Mesenteric fat pad (tissue), 1 donor: Measurements from ENCODE around the gene SCPEP1. TPM values are rescaled to one million over a fixed set of nuclear protein-coding genes. Genes with fewer than 3 reads are reported as not detected.

Experiments used
- DNase-seq: peaks from one replicate; pipeline ENCODE4 v3.0.0-alpha.2; 2020; ENCODE audit warnings: low spot score
- total RNA-seq: library from RNA; stranded (reverse); fragmentation: NEBNext Ultra II Directional; extraction: Animal tissue kit (Norgen Biotek cat#: 25700); gene quantifications from one replicate; pipeline ENCODE4 v1.2.1, GENCODE V29; 2021
- donor health status: DM: yes; HTN: yes; CAD: no.

The SCPEP1 gene
- total RNA-seq, 1 donor from 2014 or later, result 99.4 TPM

DNA sequence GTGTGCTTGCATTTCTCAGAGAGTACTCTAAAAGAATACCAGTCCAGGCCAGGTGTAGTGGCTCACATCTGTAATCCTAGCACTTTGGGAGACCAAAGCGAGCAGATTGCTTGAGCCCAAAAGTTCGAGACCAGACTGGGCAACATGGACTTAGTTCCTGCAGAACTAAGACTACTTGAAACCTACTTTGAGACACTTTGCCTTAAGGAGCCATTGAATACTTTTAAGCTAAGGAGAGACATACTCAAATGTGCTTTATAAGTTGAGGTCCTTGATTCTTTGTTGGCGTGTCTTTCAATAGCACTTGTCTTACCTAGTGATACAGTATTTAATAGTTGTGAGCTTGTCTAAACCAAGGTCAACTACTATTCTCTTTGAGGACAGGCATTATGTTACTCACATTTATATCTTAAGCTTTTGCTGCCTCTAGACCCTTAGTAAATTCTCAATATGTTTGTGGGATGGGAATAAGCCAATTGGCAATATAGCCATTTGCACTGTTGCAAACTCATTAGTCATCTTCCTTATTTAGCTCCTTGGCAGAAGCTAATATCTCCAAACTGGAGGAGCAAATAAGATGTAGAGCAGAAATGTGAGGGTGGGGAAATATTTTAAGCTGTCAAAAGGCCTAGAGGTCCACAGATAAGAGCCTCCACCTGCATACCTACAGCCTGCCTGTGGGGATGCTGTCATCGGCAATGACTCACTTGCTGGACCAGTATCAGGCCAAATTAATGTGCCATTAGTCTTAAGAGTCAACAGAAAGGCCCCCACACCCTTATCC lies 16.3 kb downstream of the SCPEP1 start:
- no peak for DNase-seq

DNA sequence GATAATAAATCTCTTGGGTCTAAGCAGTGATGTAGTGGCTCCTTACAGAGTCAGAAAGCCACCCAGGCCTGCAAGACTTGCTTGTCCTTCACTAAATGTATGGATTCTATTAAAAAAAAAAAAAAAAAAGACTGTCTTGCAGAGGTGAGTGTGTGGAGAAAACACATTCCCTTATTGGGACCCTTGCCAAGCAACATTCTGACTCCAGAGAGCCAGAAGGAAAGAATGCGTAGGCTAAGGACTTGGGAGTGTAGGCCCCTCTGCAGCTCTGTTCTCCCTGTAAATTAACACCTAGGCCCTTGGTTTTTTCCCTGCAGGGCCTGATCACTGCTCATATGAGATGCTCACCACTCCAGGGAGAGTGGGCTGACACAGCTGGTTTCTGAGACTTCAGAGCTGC lies 17.8 kb downstream of the SCPEP1 start:
- DNase-seq, result no peak

DNA sequence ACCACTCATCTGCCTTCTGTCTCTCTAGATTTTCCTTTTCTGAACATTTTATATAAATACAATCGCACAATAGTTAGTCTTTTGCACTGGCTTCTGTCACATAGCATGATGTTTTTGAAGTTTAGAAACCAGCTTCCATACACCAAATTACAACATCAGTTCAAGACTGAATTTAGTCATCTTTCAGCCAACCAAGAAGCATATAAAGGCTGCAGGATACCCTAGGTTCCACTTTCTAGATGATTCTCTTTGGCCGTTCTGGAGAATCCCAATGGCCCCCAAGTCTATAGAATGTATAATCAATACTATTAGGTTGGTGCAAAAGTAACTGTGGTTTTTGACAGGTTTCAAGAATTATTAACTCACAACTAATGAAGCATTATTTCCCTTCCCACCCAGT lies 19.4 kb downstream of the SCPEP1 start:
- no peak for DNase-seq

DNA sequence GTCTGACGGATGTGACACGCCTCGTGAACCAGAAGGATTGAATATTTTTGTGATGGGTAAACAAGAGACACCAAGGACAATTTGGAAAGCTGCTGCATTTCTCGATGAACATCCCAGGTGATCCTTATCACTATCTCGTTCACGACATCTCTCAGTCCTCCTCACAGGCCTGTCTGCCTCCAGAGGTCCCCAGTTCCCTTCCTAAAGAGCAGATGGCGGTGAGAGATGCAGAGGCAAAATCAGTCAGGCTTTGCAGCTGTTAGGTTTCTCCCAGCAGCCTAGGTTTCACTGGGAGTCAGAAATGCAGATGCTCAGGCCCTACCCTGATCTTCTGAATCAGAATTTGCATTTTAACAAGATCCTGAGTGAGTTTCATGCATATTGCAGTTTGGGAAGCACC lies 23.6 kb downstream of the SCPEP1 start:
- DNase-seq, result no peak

DNA sequence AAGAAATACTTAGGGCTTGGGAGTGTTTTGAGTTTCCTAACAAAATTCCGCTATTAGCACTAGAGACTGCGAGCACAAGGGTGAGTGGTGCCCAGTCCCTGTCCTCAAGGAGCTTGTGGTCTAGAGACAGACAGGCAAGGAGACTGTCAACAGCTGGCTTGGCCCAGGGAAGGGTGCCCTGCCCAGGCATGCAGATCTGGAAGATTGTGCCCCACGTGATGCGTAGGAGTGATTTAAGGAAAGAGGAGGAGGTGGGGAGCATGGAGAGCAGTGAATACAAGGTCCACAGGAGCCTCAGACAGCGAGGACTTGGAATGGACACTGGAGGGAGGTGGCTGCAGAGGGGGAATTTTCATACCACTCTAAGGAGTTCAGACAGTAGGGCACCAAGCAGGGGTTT lies 25.0 kb downstream of the SCPEP1 start:
- no peak for DNase-seq

DNA sequence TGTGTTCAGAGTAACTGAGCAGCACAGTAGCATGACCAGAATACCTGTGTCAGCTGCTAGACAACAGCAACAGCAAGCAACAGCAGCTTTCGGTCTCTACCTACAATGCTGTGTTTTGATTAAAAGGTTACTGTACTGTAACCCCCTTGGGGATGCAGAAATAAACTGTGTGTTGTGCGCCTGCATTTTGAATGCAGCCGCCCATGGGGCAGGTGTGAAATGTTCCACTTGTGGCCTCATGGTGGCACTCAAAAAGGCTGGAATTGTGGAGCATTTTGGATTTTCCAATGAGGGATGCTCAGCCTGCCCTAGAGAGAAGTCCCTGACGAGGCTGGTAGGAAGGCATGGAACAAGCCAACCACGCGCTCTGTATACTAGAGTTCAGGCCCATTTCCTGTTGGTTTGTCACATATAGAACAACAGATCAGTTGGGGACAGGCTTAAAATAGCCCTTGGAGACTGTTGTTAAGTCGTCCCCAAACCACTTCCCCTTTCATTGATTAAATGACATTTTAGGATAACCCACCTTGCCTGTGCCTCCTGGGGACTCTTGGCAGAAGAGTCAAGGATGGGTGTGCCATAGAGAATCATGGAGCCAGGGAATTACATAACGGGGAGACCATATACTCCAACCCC lies 27.1 kb downstream of the SCPEP1 start:
- no peak for DNase-seq

DNA sequence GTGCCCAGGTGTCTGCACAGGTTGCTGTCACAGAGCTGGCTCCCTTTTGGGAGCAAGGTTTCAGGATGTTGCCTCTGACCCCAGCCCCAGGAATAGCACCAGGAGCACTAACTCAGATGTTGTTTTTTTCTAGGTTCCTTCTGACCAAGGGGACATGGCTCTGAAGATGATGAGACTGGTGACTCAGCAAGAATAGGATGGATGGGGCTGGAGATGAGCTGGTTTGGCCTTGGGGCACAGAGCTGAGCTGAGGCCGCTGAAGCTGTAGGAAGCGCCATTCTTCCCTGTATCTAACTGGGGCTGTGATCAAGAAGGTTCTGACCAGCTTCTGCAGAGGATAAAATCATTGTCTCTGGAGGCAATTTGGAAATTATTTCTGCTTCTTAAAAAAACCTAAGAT lies 28.1 kb downstream of the SCPEP1 start:
- no peak for DNase-seq

DNA sequence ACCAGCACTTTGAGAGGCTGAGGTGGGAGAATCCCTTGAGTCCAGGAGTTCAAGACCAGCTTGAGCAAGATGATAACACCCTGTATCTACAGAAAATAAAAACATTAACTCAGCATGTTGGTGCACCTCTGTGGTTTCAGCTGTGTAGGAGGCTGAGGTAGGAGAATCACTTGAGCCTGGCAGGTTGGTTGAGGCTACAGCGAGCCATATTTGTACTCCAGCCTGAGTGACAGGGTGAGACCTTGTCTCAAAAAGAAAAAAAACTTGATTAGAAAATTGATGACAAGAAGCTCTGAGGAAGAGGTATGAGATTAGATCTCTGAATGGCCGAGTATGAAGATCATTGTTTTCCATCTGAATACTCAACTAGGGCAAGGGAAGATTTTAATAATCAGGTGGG lies 31.0 kb downstream of the SCPEP1 start:
- no peak for DNase-seq

DNA sequence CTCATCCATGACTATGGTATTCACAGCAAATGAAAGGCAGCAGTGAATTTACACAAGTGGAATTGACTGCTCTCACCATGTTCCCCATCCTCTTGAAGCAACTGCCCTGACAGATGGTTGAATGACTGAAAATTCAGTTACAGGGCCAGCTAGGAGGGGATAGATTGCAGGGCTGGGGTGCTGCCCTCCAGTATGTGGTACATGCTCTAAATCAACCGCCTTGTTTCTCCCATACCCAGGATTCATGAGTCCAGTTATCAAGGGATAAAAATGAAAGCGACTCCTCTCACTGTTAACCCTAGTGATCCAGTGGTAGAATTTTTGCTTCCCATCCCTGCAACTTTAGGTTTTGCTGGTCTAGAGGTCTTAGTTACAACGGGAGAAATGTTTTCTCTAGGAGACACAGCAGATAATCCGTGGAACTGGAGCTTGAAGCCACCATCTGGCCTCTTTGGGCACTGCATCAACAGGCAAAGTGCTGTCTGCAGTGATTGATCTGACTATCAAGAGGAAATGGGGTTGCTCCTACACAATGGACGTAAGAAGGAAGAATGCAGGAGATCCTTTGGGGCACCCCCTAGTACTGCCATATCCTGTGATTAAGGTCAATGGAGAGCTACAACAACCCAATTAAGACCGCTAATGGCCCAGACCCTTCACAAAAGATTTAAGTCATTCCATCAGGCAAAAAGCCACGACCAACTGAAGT lies 32.0 kb downstream of the SCPEP1 start:
- no peak for DNase-seq

DNA sequence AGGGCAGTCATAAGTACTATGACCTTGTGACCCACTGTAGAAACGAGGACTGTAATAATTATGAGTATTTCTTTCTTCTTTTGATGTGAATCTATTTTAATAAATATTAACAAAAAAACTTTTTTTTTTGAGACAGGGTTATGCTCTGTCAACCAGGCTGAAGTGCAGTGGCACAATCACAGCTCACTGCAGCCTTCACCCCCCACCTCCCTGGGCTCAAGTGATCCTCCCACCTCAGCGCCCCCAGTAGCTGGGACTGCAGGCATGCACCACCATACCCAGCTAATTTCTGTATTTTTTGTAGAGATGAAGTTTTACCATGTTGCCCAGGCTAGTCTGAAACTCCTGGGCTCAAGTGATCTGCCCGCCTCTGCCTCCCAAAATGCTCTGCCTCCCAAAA lies 32.6 kb downstream of the SCPEP1 start:
- no peak for DNase-seq

DNA sequence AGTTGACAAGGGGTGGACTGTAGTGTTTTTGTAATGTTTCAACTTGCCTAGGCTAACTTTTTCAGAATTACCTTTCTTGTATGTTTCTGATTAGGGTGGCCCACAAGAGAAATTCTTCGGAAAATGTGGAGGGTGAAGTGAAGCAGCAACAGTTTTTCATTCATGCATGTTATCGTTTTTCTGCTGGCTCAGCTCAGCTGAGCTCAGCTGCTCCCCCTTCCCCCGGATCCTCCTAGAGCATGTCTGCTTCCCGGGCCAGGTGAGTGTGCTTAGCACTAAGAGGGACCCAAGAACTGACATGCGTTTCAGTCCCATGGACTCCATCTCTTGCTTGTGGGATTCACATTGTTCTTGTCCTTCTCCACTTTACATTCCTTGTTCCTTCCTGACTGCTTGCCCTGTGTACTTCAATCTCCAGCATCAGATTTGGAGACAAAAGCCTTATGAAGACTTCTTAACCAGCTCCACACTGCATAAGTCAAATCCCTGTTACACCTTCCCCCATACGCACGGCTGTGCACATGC lies 33.6 kb downstream of the SCPEP1 start:
- no peak for DNase-seq

DNA sequence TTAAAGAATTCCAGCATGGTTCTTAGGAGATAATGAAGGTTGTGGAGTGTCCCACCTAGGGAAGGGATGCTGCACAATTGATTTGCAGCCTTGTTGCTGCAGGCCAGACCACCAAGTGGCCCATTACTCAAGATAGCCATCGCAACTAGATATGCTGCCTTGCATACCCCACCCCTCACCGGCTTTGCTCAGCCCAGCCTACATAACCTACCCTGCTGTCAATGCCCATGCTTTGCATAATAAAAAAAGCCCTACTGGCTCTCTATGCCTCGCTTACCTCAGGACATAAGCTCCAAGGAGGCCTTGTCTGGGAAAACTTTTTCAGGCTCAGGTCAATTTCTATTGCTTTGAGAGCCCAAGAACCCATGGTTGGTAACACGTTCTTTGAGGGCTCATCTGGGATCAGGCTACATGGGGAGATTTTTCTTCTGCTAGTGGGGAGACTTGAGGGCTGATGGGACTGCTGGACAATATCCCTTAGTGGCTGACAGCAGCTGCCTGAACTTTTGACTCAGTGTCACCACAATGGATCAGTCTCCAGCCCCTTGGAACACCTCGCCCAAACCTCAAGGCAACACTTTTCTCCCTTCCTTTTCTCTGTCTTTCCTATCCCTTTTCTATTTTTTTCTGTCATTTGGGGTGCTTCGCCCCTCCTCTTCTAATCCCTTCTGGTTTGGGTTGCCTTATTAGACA lies 38.3 kb downstream of the SCPEP1 start:
- no peak for DNase-seq

DNA sequence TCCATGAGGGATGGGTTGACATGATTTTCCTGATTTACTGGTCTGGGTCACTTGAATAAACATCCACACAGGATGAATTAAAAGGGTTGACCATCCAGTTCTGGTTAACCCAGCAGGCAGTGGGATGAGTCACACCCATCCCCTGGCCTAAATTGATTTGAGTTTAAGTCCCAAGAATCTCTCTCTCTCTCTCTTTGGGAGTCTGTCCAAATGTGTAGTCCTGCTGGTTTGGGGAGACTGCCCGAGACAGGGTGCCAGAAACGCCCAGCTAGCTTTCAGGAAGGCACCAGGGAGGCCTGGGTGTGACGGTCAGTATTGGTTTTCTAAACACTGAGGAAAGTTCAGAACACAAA lies 38.8 kb downstream of the SCPEP1 start:
- no peak for DNase-seq

DNA sequence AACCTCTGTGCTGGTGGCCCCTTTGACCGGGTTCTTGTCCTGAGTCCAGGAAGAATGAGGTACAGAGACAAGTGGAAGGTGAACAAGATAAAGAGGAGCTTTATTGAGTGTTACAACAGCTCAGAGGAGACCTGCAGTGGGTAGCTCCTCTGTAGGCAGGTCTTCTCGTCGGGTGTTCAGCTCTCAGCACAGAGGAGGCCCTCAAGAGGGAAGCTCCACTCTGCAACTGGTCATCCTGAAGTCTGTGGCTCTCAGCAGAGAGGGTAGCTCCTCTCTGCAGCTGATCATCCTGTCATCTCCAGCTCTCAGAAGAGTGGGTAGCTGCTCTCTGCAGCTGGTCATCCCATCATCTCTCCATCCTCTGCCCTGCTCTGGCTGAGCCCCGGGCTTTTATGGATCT lies 39.7 kb downstream of the SCPEP1 start:
- DNase-seq, result no peak

DNA sequence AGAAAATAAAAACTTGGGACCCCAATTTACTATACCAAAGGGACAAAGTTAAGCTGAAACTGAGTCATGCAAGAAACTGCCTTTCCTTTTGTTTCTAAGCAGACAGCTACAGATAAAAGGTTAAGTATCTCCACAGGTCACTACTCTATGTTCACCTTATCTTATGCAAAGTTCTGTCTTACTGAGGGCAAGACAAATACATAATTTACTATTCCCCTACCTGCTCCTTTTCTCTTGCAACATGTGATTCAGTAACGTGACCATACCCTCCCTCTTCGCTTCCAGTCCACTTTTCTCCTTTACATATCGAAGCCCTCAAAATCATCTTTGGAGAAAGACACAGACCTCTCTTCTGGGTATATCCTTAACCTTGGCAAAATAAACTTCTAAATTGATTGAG lies 42.3 kb downstream of the SCPEP1 start:
- DNase-seq, result no peak

DNA sequence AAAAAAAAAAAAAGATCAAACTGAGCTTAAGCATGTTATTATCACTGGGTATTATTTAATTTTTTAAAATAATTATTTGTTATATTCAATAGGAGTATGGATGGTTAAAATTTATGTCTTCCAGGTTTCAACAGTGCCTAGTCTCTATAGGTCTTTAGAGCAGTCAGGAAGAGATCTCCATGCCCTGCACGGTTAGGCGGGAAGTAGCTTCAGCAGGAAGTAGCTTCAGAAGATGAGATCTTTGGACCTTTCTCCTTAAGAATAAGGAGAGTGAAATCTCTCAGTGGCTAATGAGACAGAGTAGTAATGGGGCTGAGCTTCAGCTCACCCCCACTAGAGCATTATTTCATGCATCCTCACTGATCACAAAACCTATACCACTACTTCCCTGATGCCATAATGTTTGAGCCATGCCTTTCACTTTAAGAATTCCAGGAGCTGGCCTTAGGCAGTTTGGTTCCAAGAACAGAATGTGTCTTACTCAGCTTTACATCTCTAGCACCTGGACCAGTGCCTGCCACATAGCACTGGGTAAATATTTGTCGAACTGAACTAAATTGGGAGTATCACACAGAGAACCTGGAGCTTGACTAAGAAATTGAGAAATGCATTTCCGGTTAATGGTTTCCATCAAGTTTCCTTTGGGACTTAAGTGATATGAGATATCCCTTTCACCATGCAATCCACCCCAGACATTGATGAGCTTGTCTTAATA lies 43.5 kb downstream of the SCPEP1 start:
- DNase-seq, result no peak

DNA sequence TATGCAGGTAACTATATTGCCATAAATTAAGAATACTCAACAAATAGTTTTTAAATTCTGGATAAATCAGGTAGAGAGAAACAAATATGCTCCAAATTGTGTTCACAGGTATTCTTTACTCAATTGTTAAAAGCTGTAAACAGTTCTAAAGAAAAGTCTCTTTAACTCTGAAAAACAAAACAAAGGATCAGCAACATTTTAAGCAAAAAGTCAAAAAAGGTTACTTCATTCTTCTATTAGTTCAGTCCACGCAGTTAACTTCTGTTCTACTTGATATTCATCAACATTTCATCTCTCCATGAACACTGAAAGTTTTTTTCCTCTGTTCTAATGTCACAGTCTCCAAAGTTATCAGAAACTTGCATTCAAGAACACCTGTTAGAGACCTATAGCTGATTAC lies 47.9 kb downstream of the SCPEP1 start:
- no peak for DNase-seq

DNA sequence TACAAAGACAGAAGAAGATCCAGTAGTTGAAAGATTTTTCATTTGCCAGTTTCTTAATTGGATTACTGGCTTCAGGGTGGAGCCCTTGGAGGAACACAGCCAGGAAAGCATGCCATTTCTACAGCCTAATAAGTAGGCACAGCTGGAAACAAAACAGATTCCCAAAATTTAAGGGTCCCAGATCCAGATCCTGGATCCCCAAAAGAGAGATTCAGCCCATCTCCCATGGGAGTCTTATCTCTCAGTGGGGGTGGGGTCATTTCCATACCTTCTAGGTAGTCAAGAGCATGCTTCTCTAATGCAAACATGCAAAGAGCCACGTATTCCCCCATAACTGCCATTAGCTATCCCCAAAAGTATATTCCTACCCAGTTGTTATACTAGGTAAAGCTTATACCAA lies 49.9 kb downstream of the SCPEP1 start:
- DNase-seq, result no peak

DNA sequence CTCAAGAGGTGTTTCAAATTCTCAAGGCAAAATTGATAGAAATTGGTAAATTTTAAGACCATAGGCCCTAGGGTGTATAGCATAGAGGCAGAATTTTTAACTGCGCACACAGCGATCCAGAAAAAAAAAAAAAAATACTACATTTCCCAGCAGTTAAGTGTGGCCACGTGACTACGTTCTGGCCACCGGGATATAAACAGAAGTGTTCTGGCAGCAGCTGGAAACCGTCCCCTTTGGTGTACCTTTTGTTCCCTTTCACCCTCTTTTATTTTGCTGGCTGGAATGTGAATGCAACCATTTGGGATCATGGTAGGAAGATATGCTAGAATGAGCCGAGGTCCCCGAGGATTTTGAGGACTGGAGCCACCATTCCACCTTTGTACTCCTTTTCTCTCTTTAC lies 54.4 kb downstream of the SCPEP1 start:
- no peak for DNase-seq

DNA sequence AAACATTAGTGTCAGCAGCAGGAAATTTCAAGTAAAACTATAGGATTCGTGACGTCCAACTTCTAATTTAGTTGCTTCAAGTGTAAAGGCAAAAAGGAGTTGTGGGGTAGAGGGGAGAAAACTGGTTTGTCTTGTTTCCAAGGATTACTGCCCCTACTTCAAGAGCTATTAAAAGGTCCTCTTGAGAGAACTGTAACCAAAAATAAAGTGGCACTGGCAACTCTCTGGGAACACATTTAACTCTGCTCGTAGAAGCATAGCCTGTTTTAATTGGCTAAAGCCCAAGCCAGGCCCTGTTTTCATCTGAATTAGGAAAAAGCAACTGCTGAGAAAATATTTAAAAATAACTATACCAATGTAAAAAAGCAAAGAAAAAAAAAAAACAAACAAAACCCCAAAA lies 55.4 kb downstream of the SCPEP1 start:
- no peak for DNase-seq
